ENCODE measurements around the gene GPR152. TPM values are rescaled to one million over a fixed set of nuclear protein-coding genes. Genes with fewer than 3 reads are reported as not detected.

GPR152 gene
- total RNA-seq, 2 donors from 2014 or later: not detected

- ATAC-seq (no peak), DNase-seq (ENCODE audit: low spot score in 2 of 2) (no peak)
- no peaks in the 10 kb centered on the region for H3K9me3 Mint-ChIP-seq
- peak overlapping the region; percentile 90 to 96 for H3K27ac Mint-ChIP-seq
- H3K36me3 Mint-ChIP-seq: peaks cover 44 to 47% of the 10 kb centered on the region in 2 donors
Measured at GRCh38 chr11:67437809-67438157, 14.7 kb downstream of the GPR152 start.

GRCh38 chr11:67437082-67437808 is 15.3 kb downstream of the GPR152 start, which contains the start of gene PTPRCAP:
TSS of gene PTPRCAP (minus strand) at chr11:67437682. CDS start at chr11:67437619, 63 bp downstream.
- Mint-ChIP-seq H3K27ac (peak within 1 kb of the TSS; percentile 90 to 96), H3K36me3 (peaks cover 45 to 47% of the 10 kb centered on the region in 2 donors), H3K9me3 (no peaks in the 10 kb centered on the region)
- ATAC-seq: peak; percentile 19 to 22
- DNase-seq (ENCODE audit: low spot score in 2 of 2): peak; percentile 59 to 73

DNA sequence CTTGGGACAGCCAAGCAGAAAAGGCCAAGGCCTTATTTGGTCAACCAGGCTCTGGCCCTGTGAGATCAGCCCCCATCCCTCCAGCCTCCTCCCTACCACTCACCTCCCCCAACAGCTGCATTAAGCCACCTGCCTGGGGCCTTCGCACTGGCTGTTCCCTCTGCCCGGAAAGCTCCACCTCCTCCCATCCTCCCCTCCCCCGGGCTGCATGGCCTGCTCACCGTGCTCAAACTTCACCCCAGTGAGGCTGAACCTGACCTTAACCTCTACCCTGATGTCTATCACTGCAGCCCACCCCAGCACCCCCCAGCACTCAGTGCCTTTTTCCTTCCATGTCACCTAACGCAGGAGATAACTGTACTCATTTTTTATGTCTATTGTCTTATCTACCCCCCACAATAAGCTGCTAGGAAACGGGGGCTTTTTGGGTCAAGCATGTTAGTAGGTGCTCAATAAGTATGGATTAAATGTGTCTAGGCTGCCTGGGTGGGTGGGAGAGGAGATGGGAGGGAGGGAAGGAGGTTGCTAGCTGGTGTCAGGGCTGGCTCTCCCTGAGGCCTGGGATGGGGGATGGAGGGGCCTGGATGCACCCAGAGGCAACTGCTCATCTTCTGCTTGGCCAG is 16.0 kb downstream of the GPR152 start:
- Mint-ChIP-seq H3K36me3 (peaks cover 47 to 51% of the 10 kb centered on the region in 2 donors), H3K9me3 (no peaks in the 10 kb centered on the region), H3K27ac (peak overlapping the region; percentile 89 to 90)
- DNase-seq (ENCODE audit: low spot score in 2 of 2): peak; percentile 75 to 76
- ATAC-seq: peak; percentile 43 to 49

- ATAC-seq (peak in 1 of 2 donors; percentile 8), DNase-seq (ENCODE audit: low spot score in 2 of 2) (peak in 1 of 2 donors; percentile 63)
- Mint-ChIP-seq H3K27ac (peak overlapping the region; percentile 89 to 90), H3K36me3 (peaks cover 47 to 51% of the 10 kb centered on the region in 2 donors), H3K9me3 (no peaks in the 10 kb centered on the region)
Measured at GRCh38 chr11:67435727-67436458, 16.6 kb downstream of the GPR152 start.

- Mint-ChIP-seq H3K9me3 (no peaks in the 10 kb centered on the region), H3K27ac (peak overlapping the region; percentile 84 to 90), H3K36me3 (peaks cover 46 to 50% of the 10 kb centered on the region in 2 donors)
- DNase-seq (ENCODE audit: low spot score in 2 of 2) (no peak), ATAC-seq (no peak)
Measured at GRCh38 chr11:67435031-67435726, 17.4 kb downstream of the GPR152 start.

DNA sequence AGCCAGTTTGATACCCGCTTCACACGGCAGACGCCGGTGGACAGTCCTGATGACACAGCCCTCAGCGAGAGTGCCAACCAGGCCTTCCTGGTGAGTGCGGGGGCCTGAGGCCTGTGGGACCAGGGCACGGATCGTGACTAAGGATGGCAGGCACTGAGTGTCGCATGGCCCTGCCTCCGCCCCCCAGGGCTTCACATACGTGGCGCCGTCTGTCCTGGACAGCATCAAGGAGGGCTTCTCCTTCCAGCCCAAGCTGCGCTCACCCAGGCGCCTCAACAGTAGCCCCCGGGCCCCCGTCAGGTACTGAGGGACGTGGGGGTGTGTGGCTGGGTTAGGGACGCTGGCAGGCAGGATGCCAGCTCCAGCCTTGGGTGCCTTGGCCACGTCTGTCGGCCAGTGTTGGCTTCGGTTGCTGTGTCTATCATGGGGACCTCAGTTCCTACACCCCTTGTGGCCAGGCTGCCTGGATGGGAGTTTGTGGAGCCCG is 18.1 kb downstream of the GPR152 start:
- Mint-ChIP-seq H3K36me3 (peaks cover 39 to 43% of the 10 kb centered on the region in 2 donors), H3K27ac (peak overlapping the region; percentile 86 to 90), H3K9me3 (no peaks in the 10 kb centered on the region)
- DNase-seq (ENCODE audit: low spot score in 2 of 2) (peak in 1 of 2 donors; percentile 17), ATAC-seq (peak in 1 of 2 donors; percentile 8)

DNA sequence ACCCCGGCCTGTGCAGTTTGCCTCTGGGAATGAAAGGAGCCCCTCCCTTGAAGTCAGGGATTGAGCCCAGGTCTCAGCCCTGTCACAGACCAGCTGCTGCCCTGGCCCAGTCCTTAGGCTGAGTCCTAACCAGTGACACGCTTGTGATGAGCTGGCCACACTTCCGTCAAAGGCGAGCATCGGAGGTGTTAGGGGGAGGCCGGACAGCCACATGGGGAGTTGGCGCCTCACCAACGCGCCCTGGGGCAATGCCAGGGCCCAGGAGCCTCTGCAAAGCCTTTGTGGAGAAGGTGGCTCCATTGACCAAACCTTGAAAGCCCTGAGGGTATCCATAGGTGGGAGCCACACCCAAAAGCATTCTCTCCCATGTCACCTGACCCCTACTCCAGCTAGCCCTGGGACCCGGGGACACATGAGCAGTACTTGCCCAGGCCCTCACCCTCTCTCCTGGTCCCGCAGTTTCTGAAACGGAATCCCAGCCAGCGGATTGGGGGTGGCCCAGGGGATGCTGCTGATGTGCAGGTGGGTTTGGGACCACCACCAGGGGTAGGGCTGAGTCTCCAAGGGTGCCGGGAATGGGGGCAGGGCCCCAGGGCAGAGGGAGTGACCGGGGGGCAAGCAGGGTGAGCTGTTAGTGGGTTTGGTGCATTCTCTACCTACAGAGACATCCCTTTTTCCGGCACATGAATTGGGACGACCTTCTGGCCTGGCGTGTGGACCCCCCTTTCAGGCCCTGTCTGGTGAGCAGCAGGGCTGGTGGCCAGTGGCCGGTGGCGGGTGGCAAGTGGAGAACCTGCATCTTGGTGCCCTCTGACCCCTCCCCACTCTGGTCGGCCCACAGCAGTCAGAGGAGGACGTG is 18.8 kb downstream of the GPR152 start:
- H3K27ac Mint-ChIP-seq: peak overlapping the region; percentile 86 to 90
- peak in 1 of 2 donors; percentile 17 for ATAC-seq
- H3K36me3 Mint-ChIP-seq: peaks cover 32 to 38% of the 10 kb centered on the region in 2 donors
- H3K9me3 Mint-ChIP-seq: no peaks in the 10 kb centered on the region
- no peak for DNase-seq (ENCODE audit: low spot score in 2 of 2)

- ATAC-seq (no peak), DNase-seq (ENCODE audit: low spot score in 2 of 2) (no peak)
- H3K27ac Mint-ChIP-seq: peak overlapping the region; percentile 7 to 90
- no peaks in the 10 kb centered on the region for H3K9me3 Mint-ChIP-seq
- peaks cover 22 to 39% of the 10 kb centered on the region in 2 donors for H3K36me3 Mint-ChIP-seq
Measured at GRCh38 chr11:67432655-67433349, 19.7 kb downstream of the GPR152 start.

- DNase-seq (ENCODE audit: low spot score in 2 of 2) (no peak), ATAC-seq (no peak)
- no peaks in the 10 kb centered on the region for H3K9me3 Mint-ChIP-seq
- H3K27ac Mint-ChIP-seq: peak overlapping the region; percentile 32 to 90
- H3K36me3 Mint-ChIP-seq: peaks cover 14 to 33% of the 10 kb centered on the region in 2 donors
Measured at GRCh38 chr11:67431346-67432249, 20.9 kb downstream of the GPR152 start.

GRCh38 chr11:67429722-67430121 is 22.8 kb downstream of the GPR152 start:
- Mint-ChIP-seq H3K27ac (peak overlapping the region; percentile 29 to 75), H3K36me3 (peaks cover 0 to 20% of the 10 kb centered on the region in 2 donors), H3K9me3 (no peaks in the 10 kb centered on the region)
- no peak for ATAC-seq
- no peak for DNase-seq (ENCODE audit: low spot score in 2 of 2)

- Mint-ChIP-seq H3K27ac (peak overlapping the region; percentile 92 to 97), H3K9me3 (no peaks in the 10 kb centered on the region), H3K36me3 (peaks cover 0 to 20% of the 10 kb centered on the region in 2 donors)
- DNase-seq (ENCODE audit: low spot score in 2 of 2): no peak
- no peak for ATAC-seq
Measured at GRCh38 chr11:67429038-67429668, 23.4 kb downstream of the GPR152 start.

- Mint-ChIP-seq H3K9me3 (no peaks in the 10 kb centered on the region), H3K36me3 (peaks cover 0 to 20% of the 10 kb centered on the region in 2 donors), H3K27ac (peak within 1 kb of the TSS; percentile 92 to 97)
- DNase-seq (ENCODE audit: low spot score in 2 of 2): peak; percentile 98 to 99
- ATAC-seq: peak; percentile 93 to 95
Measured at GRCh38 chr11:67428052-67429001, 24.2 kb downstream of the GPR152 start, which contains the start of gene RPS6KB2. TSS of gene RPS6KB2 (plus strand) at chr11:67428494. CDS start at chr11:67428546, 52 bp downstream.
